GM23338 (cell line): Measurements from ENCODE around the gene RUNX1. TPM values are rescaled to one million over a fixed set of nuclear protein-coding genes. Genes with fewer than 3 reads are reported as not detected.

Experiments used
- ATAC-seq: fragments of 200-7000 bp; cut with Tn5 transposase; 3 replicates; pipeline ENCODE4 v1.9.1; 2020
- DNase-seq: peaks from one replicate; pipeline ENCODE4 v3.0.0-alpha.2; 2015; ENCODE audit warnings: low spot score
- H2AFZ ChIP-seq: fragments of 200-600 bp; sonication (generic); 2 replicates; pipeline ENCODE4 v1.8.0; 2016; ENCODE audit warnings: antibody characterized with exemption, mild to moderate bottlenecking, moderate library complexity
- H3F3A ChIP-seq: fragments of 200-600 bp; sonication (generic); replicated peaks from 2 replicates; pipeline ENCODE4 v1.8.0; 2017; ENCODE audit warnings: antibody characterized with exemption, mixed run types, low read depth
- H3K27ac ChIP-seq: fragments of 200-600 bp; sonication (generic); 2 replicates; pipeline ENCODE4 v1.6.1; 2016; ENCODE audit warnings: low read depth
- H3K27me3 ChIP-seq: fragments of 200-600 bp; sonication (generic); 2 replicates; pipeline ENCODE4 v1.8.0; 2016; ENCODE audit warnings: mild to moderate bottlenecking, mixed run types, moderate library complexity; ENCODE audit not compliant: insufficient read depth
- H3K36me3 ChIP-seq: fragments of 200-600 bp; sonication (generic); 2 replicates; pipeline ENCODE4 v1.8.0; 2016; ENCODE audit warnings: mild to moderate bottlenecking; ENCODE audit not compliant: insufficient read depth
- H3K4me1 ChIP-seq: fragments of 200-600 bp; sonication (generic); 2 replicates; pipeline ENCODE4 v1.8.0; 2016; ENCODE audit warnings: mild to moderate bottlenecking, moderate library complexity; ENCODE audit not compliant: insufficient read depth
- H3K4me2 ChIP-seq: fragments of 200-600 bp; sonication (generic); 2 replicates; pipeline ENCODE4 v1.7.1; 2017; ENCODE audit warnings: mixed run types
- H3K4me3 ChIP-seq: fragments of 200-600 bp; sonication (generic); 2 replicates; pipeline ENCODE4 v1.6.1; 2016; ENCODE audit warnings: mixed run types
- H3K79me2 ChIP-seq: fragments of 200-600 bp; sonication (generic); replicated peaks from 2 replicates; pipeline ENCODE4 v1.8.0; 2017; ENCODE audit warnings: mild to moderate bottlenecking; ENCODE audit not compliant: insufficient read depth
- H3K9me2 ChIP-seq: fragments of 200-600 bp; sonication (generic); 2 replicates; pipeline ENCODE4 v1.8.0; 2017; ENCODE audit not compliant: insufficient read depth
- H4K20me1 ChIP-seq: fragments of 200-600 bp; sonication (generic); replicated peaks from 2 replicates; pipeline ENCODE4 v1.8.0; 2017; ENCODE audit warnings: mild to moderate bottlenecking; ENCODE audit not compliant: insufficient read depth
- H3K27ac Mint-ChIP-seq: 2 replicates; pipeline ENCODE4 v1.8.0; 2020; ENCODE audit warnings: inconsistent platforms, mild to moderate bottlenecking, moderate library complexity, mixed read lengths
- H3K27me3 Mint-ChIP-seq: 3 replicates; pipeline ENCODE4 v1.8.0; 2022; ENCODE audit warnings: low read depth, mild to moderate bottlenecking, moderate library complexity, mixed read lengths, inconsistent platforms; ENCODE audit not compliant: insufficient read depth, poor library complexity
- H3K36me3 Mint-ChIP-seq: 3 replicates; pipeline ENCODE4 v1.8.0; 2021; ENCODE audit warnings: low read depth, mild to moderate bottlenecking, inconsistent platforms, moderate library complexity, mixed read lengths
- H3K4me1 Mint-ChIP-seq: 3 replicates; pipeline ENCODE4 v1.8.0; 2020; ENCODE audit warnings: mild to moderate bottlenecking, inconsistent platforms, mixed read lengths
- H3K4me3 Mint-ChIP-seq: 3 replicates; pipeline ENCODE4 v1.8.0; 2021; ENCODE audit warnings: moderate library complexity, mild to moderate bottlenecking, inconsistent platforms, mixed read lengths
- H3K9me3 Mint-ChIP-seq: 3 replicates; pipeline ENCODE4 v1.8.0; 2020; ENCODE audit warnings: moderate library complexity, mild to moderate bottlenecking, inconsistent platforms, mixed read lengths
- CREB1 ChIP-seq: fragments of 250-450 bp; sonication (Bioruptor Pico); IDR thresholded peaks from 2 replicates; pipeline ENCODE4 v1.5.0; 2020; ENCODE audit warnings: low read depth, mild to moderate bottlenecking, moderate library complexity
- CTCF ChIP-seq, 2 experiments: fragments of 200-600 bp in 1 of 2; sonication (generic) in 1 of 2; conservative IDR thresholded peaks; 2 replicates each; pipeline versions ENCODE4 v1.5.1 to v1.6.1; 2016 to 2017; ENCODE audit warnings: antibody characterized with exemption in 2 of 2, low read depth in 2 of 2, mild to moderate bottlenecking in 2 of 2, moderate library complexity in 1 of 2
- ETS1 ChIP-seq: IDR thresholded peaks from 2 replicates; pipeline ENCODE4 v1.6.1; 2016; ENCODE audit warnings: antibody characterized with exemption
- EZH2 ChIP-seq: fragments of 200-600 bp; sonication (generic); IDR thresholded peaks from one replicate; pipeline ENCODE4 v1.8.0; 2017; ENCODE audit warnings: antibody characterized with exemption, mild to moderate bottlenecking, low read depth; ENCODE audit not compliant: unreplicated experiment
- EZH2phosphoT487 ChIP-seq: fragments of 200-600 bp; sonication (generic); IDR thresholded peaks from one replicate; pipeline ENCODE4 v1.8.1; 2018; ENCODE audit warnings: antibody characterized with exemption; ENCODE audit not compliant: unreplicated experiment
- JUNB ChIP-seq: IDR thresholded peaks from one replicate; pipeline ENCODE4 v1.6.1; 2016; ENCODE audit warnings: antibody characterized with exemption; ENCODE audit not compliant: unreplicated experiment
- NANOG ChIP-seq: IDR thresholded peaks from 2 replicates; pipeline ENCODE4 v1.6.1; 2016; ENCODE audit warnings: antibody characterized with exemption, borderline replicate concordance
- POLR2AphosphoS5 ChIP-seq: IDR thresholded peaks from 2 replicates; pipeline ENCODE4 v1.6.1; 2016; ENCODE audit warnings: antibody characterized with exemption, low read depth
- REST ChIP-seq: IDR thresholded peaks from one replicate; pipeline ENCODE4 v1.6.1; 2018; ENCODE audit warnings: antibody characterized with exemption; ENCODE audit not compliant: unreplicated experiment
- STAT1 ChIP-seq: IDR thresholded peaks from one replicate; pipeline ENCODE4 v1.6.1; 2016; ENCODE audit warnings: antibody characterized with exemption; ENCODE audit not compliant: unreplicated experiment
- ZNF114 ChIP-seq: fragments of 250-450 bp; sonication (Bioruptor Pico); IDR thresholded peaks from 2 replicates; pipeline ENCODE4 v1.5.0; 2020; ENCODE audit warnings: mild to moderate bottlenecking, moderate library complexity
- ZNF331 ChIP-seq: fragments of 250-450 bp; sonication (Bioruptor Pico); IDR thresholded peaks from 2 replicates; pipeline ENCODE4 v1.5.0; 2020; ENCODE audit warnings: low read depth, mild to moderate bottlenecking, moderate library complexity
- ZNF462 ChIP-seq: fragments of 250-450 bp; sonication (Bioruptor Pico); IDR thresholded peaks from 2 replicates; pipeline ENCODE4 v1.5.0; 2020; ENCODE audit warnings: mild to moderate bottlenecking, moderate library complexity
- polyA plus RNA-seq: library from polyadenylated mRNA; unstranded; fragments of >200 nt; fragmentation: Nextera tagmentation; extraction: Ambion mirVana; gene quantifications from 2 replicates; pipeline ENCODE4 v1.2.1, GENCODE V29; 2016
- total RNA-seq: library from RNA; depleted of rRNA; stranded (reverse); fragments of >200 nt; shearing (Covaris generic); gene quantifications from 2 replicates; pipeline ENCODE4 v1.2.3, GENCODE V29; 2014

The RUNX1 gene
- total and polyA plus RNA-seq, 2 experiments from 2014 or later: 0.29 to 1.1 TPM

GRCh38 chr21:34806423-34806822 lies 242.7 kb downstream of the RUNX1 start:
- DNase-seq (no peak), ATAC-seq (no peak)
- Mint-ChIP-seq H3K4me1 (peaks cover 6% of the 10 kb centered on the region), H3K27ac (no peak overlapping the region), H3K27me3 (no peaks in the 10 kb centered on the region), H3K4me3 (no peak overlapping the region), H3K9me3 (peaks cover 13% of the 10 kb centered on the region), H3K36me3 (peaks cover 6% of the 10 kb centered on the region; the same call in 1 of the 3 replicates)
- H3F3A ChIP-seq: no peaks in the 10 kb centered on the region
- H3K4me2 ChIP-seq: no peak overlapping the region
- no peak overlapping the region for H3K27ac ChIP-seq
- no peaks in the 10 kb centered on the region for H3K27me3 ChIP-seq
- H3K4me1 ChIP-seq: no peaks in the 10 kb centered on the region; the same call in 1 of the 2 replicates
- no peaks in the 10 kb centered on the region for H4K20me1 ChIP-seq
- no peak overlapping the region for H3K4me3 ChIP-seq
- no peaks in the 10 kb centered on the region for H3K79me2 ChIP-seq
- TF ChIP-seq ZNF462 (CRISPR knock-in tag) (no peak), ZNF331 (CRISPR knock-in tag) (no peak), JUNB (no peak), EZH2phosphoT487 (no peak), STAT1 (no peak), ETS1 (no peak), NANOG (no peak), ZNF114 (CRISPR knock-in tag) (no peak), POLR2AphosphoS5 (no peak), CREB1 (no peak), REST (no peak), EZH2 (no peak), CTCF (conservative IDR thresholded peaks at IDR 0.05; ENCODE audit: low read depth in 2 of 2) (no peak)
- no peak overlapping the region for H2AFZ ChIP-seq
- H3K36me3 ChIP-seq: no peaks in the 10 kb centered on the region
- H3K9me2 ChIP-seq: no peaks in the 10 kb centered on the region
